ENCODE data around the gene MOB1A. TPM values are rescaled to one million over a fixed set of nuclear protein-coding genes. Genes with fewer than 3 reads are reported as not detected.
A peak's percentile ranks its signal among the peaks of the same experiment; 100 is the strongest.
"Not testable (repeated sequence)": the region's sequence is repeated elsewhere in the genome, so short reads cannot be mapped to it uniquely, and the experiment has no call there.

MOB1A gene
- 100 to 1,000 TPM; 156 to 161 TPM for total RNA-seq

GRCh38 chr2:74178211-74179062 is at the start of gene MOB1A:
Gene MOB1A, minus strand, starts transcription at chr2:74178879. Its CDS starts 205 bp downstream, at chr2:74178674.
- H3K9me3 Mint-ChIP-seq, result no peaks in the 10 kb centered on the region
- peak within 1 kb of the TSS; percentile 86 for H3K4me3 Mint-ChIP-seq
- peaks cover 38% of the 10 kb centered on the region for H3K4me1 Mint-ChIP-seq
- no peaks in the 10 kb centered on the region for H3K27me3 Mint-ChIP-seq
- H3K27ac Mint-ChIP-seq, result peak within 1 kb of the TSS; percentile 90
- H3K36me3 Mint-ChIP-seq, result peaks cover 27% of the 10 kb centered on the region
- DNase-seq, result peak; percentile 99

- Mint-ChIP-seq H3K27me3 (no peaks in the 10 kb centered on the region), H3K27ac (no peak overlapping the region), H3K4me1 (no peaks in the 10 kb centered on the region), H3K36me3 (peaks cover 3% of the 10 kb centered on the region), H3K9me3 (no peaks in the 10 kb centered on the region), H3K4me3 (no peak overlapping the region)
- no peak for DNase-seq
These were observed 49.0 kb upstream of the MOB1A start for GRCh38 chr2:74227646-74228045.

GRCh38 chr2:74226648-74227213 is 48.1 kb upstream of the MOB1A start:
- H3K4me1 Mint-ChIP-seq, result no peaks in the 10 kb centered on the region
- H3K27ac Mint-ChIP-seq, result no peak overlapping the region
- no peaks in the 10 kb centered on the region for H3K9me3 Mint-ChIP-seq
- DNase-seq, result no peak
- no peaks in the 10 kb centered on the region for H3K27me3 Mint-ChIP-seq
- H3K36me3 Mint-ChIP-seq, result peaks cover 6% of the 10 kb centered on the region
- no peak overlapping the region for H3K4me3 Mint-ChIP-seq

- Mint-ChIP-seq H3K36me3 (peaks cover 8% of the 10 kb centered on the region), H3K27me3 (no peaks in the 10 kb centered on the region), H3K4me3 (no peak overlapping the region), H3K27ac (no peak overlapping the region), H3K9me3 (no peaks in the 10 kb centered on the region), H3K4me1 (no peaks in the 10 kb centered on the region)
- DNase-seq, result no peak
These were observed 47.2 kb upstream of the MOB1A start for GRCh38 chr2:74225698-74226459.

- Mint-ChIP-seq H3K27me3 (no peaks in the 10 kb centered on the region), H3K36me3 (peaks cover 16% of the 10 kb centered on the region), H3K4me1 (no peaks in the 10 kb centered on the region), H3K9me3 (no peaks in the 10 kb centered on the region), H3K4me3 (no peak overlapping the region), H3K27ac (peak overlapping the region; percentile 52)
- DNase-seq, result no peak
These were observed 45.5 kb upstream of the MOB1A start for GRCh38 chr2:74223941-74224770.

GRCh38 chr2:74222300-74222650 is 43.6 kb upstream of the MOB1A start:
- Mint-ChIP-seq H3K36me3 (peaks cover 28% of the 10 kb centered on the region), H3K4me1 (no peaks in the 10 kb centered on the region), H3K27me3 (no peaks in the 10 kb centered on the region), H3K4me3 (no peak overlapping the region), H3K9me3 (no peaks in the 10 kb centered on the region), H3K27ac (peak overlapping the region; percentile 50)
- DNase-seq, result no peak

GRCh38 chr2:74221604-74222299 is 43.1 kb upstream of the MOB1A start:
- H3K4me1 Mint-ChIP-seq, result no peaks in the 10 kb centered on the region
- H3K27me3 Mint-ChIP-seq, result no peaks in the 10 kb centered on the region
- H3K27ac Mint-ChIP-seq, result no peak overlapping the region
- no peaks in the 10 kb centered on the region for H3K9me3 Mint-ChIP-seq
- peaks cover 31% of the 10 kb centered on the region for H3K36me3 Mint-ChIP-seq
- no peak for DNase-seq
- H3K4me3 Mint-ChIP-seq, result no peak overlapping the region

- DNase-seq, result no peak
- Mint-ChIP-seq H3K27me3 (no peaks in the 10 kb centered on the region), H3K9me3 (no peaks in the 10 kb centered on the region), H3K4me1 (peaks cover 1% of the 10 kb centered on the region), H3K27ac (no peak overlapping the region), H3K4me3 (no peak overlapping the region), H3K36me3 (peaks cover 33% of the 10 kb centered on the region)
These were observed 42.4 kb upstream of the MOB1A start for GRCh38 chr2:74221091-74221490.

GRCh38 chr2:74219846-74220486 is 41.3 kb upstream of the MOB1A start:
- Mint-ChIP-seq H3K9me3 (no peaks in the 10 kb centered on the region), H3K27ac (no peak overlapping the region), H3K4me3 (no peak overlapping the region), H3K27me3 (no peaks in the 10 kb centered on the region), H3K4me1 (peaks cover 5% of the 10 kb centered on the region), H3K36me3 (peaks cover 37% of the 10 kb centered on the region)
- DNase-seq, result no peak

- H3K27me3 Mint-ChIP-seq, result no peaks in the 10 kb centered on the region
- H3K9me3 Mint-ChIP-seq, result no peaks in the 10 kb centered on the region
- peaks cover 5% of the 10 kb centered on the region for H3K4me1 Mint-ChIP-seq
- H3K4me3 Mint-ChIP-seq, result no peak overlapping the region
- DNase-seq, result no peak
- H3K36me3 Mint-ChIP-seq, result peaks cover 40% of the 10 kb centered on the region
- no peak overlapping the region for H3K27ac Mint-ChIP-seq
These were observed 38.0 kb upstream of the MOB1A start for GRCh38 chr2:74216642-74217041.

- H3K27ac Mint-ChIP-seq, H3K9me3 Mint-ChIP-seq, H3K4me1 Mint-ChIP-seq, DNase-seq, H3K27me3 Mint-ChIP-seq, H3K4me3 Mint-ChIP-seq: not testable (repeated sequence)
- peaks cover 40% of the 10 kb centered on the region for H3K36me3 Mint-ChIP-seq
These were observed 37.1 kb upstream of the MOB1A start for GRCh38 chr2:74215771-74216170.

GRCh38 chr2:74212702-74213410 is 34.2 kb upstream of the MOB1A start:
- no peak for DNase-seq
- no peaks in the 10 kb centered on the region for H3K27me3 Mint-ChIP-seq
- no peak overlapping the region for H3K4me3 Mint-ChIP-seq
- no peaks in the 10 kb centered on the region for H3K9me3 Mint-ChIP-seq
- H3K27ac Mint-ChIP-seq, result no peak overlapping the region
- H3K36me3 Mint-ChIP-seq, result peaks cover 43% of the 10 kb centered on the region
- H3K4me1 Mint-ChIP-seq, result peaks cover 13% of the 10 kb centered on the region

GRCh38 chr2:74206180-74206688 is 27.6 kb upstream of the MOB1A start:
- Mint-ChIP-seq H3K9me3 (no peaks in the 10 kb centered on the region), H3K27me3 (no peaks in the 10 kb centered on the region), H3K36me3 (peaks cover 75% of the 10 kb centered on the region), H3K27ac (peak overlapping the region; percentile 97), H3K4me3 (peak overlapping the region; percentile 67), H3K4me1 (peaks cover 60% of the 10 kb centered on the region)
- peak; percentile 67 for DNase-seq
